ENCODE results near the gene PCDH17.

PCDH17 gene

GRCh38 chr13:57632276-57633140 is 964 bp downstream of the PCDH17 start:
- peak overlapping the region; percentile 70; the same call in 1 of the 2 replicates for H3K9ac ChIP-seq (ENCODE audit: low read depth, low read length)
- no peaks in the 10 kb centered on the region for H3K36me3 ChIP-seq (ENCODE audit: insufficient read depth, low read length)
- no peaks in the 10 kb centered on the region for H3K9me3 ChIP-seq (ENCODE audit: control insufficient read depth, insufficient read depth, low read length)
- H3K4me1 ChIP-seq (ENCODE audit: insufficient read depth, low read length): no peaks in the 10 kb centered on the region; the same call in 1 of the 2 replicates

GRCh38 chr13:57633141-57633949 is 1.8 kb downstream of the PCDH17 start:
- H3K9me3 ChIP-seq (ENCODE audit: control insufficient read depth, insufficient read depth, low read length): no peaks in the 10 kb centered on the region
- no peaks in the 10 kb centered on the region; the same call in 1 of the 2 replicates for H3K4me1 ChIP-seq (ENCODE audit: insufficient read depth, low read length)
- peak overlapping the region; percentile 70; the same call in 1 of the 2 replicates for H3K9ac ChIP-seq (ENCODE audit: low read depth, low read length)
- H3K36me3 ChIP-seq (ENCODE audit: insufficient read depth, low read length): no peaks in the 10 kb centered on the region

- Histone ChIP-seq H3K36me3 (ENCODE audit: insufficient read depth, low read length) (no peaks in the 10 kb centered on the region), H3K4me1 (ENCODE audit: insufficient read depth, low read length) (no peaks in the 10 kb centered on the region; the same call in 1 of the 2 replicates), H3K9ac (ENCODE audit: low read depth, low read length) (peak overlapping the region; percentile 49; the same call in 1 of the 2 replicates), H3K9me3 (ENCODE audit: control insufficient read depth, insufficient read depth, low read length) (no peaks in the 10 kb centered on the region)
These were observed 2.6 kb downstream of the PCDH17 start for GRCh38 chr13:57633950-57634838.

GRCh38 chr13:57634839-57635165 is 3.3 kb downstream of the PCDH17 start:
- H3K9me3 ChIP-seq (ENCODE audit: control insufficient read depth, insufficient read depth, low read length): no peaks in the 10 kb centered on the region
- H3K4me1 ChIP-seq (ENCODE audit: insufficient read depth, low read length): no peaks in the 10 kb centered on the region; the same call in 1 of the 2 replicates
- H3K9ac ChIP-seq (ENCODE audit: low read depth, low read length): peak overlapping the region; percentile 49; the same call in 1 of the 2 replicates
- H3K36me3 ChIP-seq (ENCODE audit: insufficient read depth, low read length): no peaks in the 10 kb centered on the region

- no peak overlapping the region for H3K9ac ChIP-seq (ENCODE audit: low read depth, low read length)
- H3K9me3 ChIP-seq (ENCODE audit: control insufficient read depth, insufficient read depth, low read length): no peaks in the 10 kb centered on the region
- H3K4me1 ChIP-seq (ENCODE audit: insufficient read depth, low read length): no peaks in the 10 kb centered on the region; the same call in 1 of the 2 replicates
- no peaks in the 10 kb centered on the region for H3K36me3 ChIP-seq (ENCODE audit: insufficient read depth, low read length)
These were observed 4.1 kb downstream of the PCDH17 start for GRCh38 chr13:57635541-57636085.

- Histone ChIP-seq H3K9ac (ENCODE audit: low read depth, low read length) (no peak overlapping the region), H3K4me1 (ENCODE audit: insufficient read depth, low read length) (no peaks in the 10 kb centered on the region; the same call in 1 of the 2 replicates), H3K9me3 (ENCODE audit: control insufficient read depth, insufficient read depth, low read length) (no peaks in the 10 kb centered on the region), H3K36me3 (ENCODE audit: insufficient read depth, low read length) (no peaks in the 10 kb centered on the region)
These were observed 5.3 kb downstream of the PCDH17 start for GRCh38 chr13:57636816-57637215.

- Histone ChIP-seq H3K9me3 (ENCODE audit: control insufficient read depth, insufficient read depth, low read length) (no peaks in the 10 kb centered on the region), H3K4me1 (ENCODE audit: insufficient read depth, low read length) (no peaks in the 10 kb centered on the region; the same call in 1 of the 2 replicates), H3K9ac (ENCODE audit: low read depth, low read length) (no peak overlapping the region), H3K36me3 (ENCODE audit: insufficient read depth, low read length) (no peaks in the 10 kb centered on the region)
These were observed 6.0 kb downstream of the PCDH17 start for GRCh38 chr13:57637515-57637914.

GRCh38 chr13:57638186-57638890 is 6.8 kb downstream of the PCDH17 start:
- Histone ChIP-seq H3K4me1 (ENCODE audit: insufficient read depth, low read length) (no peaks in the 10 kb centered on the region; the same call in 1 of the 2 replicates), H3K36me3 (ENCODE audit: insufficient read depth, low read length) (no peaks in the 10 kb centered on the region), H3K9ac (ENCODE audit: low read depth, low read length) (no peak overlapping the region), H3K9me3 (ENCODE audit: control insufficient read depth, insufficient read depth, low read length) (no peaks in the 10 kb centered on the region)

- H3K9me3 ChIP-seq (ENCODE audit: control insufficient read depth, insufficient read depth, low read length): no peaks in the 10 kb centered on the region
- no peak overlapping the region for H3K9ac ChIP-seq (ENCODE audit: low read depth, low read length)
- no peaks in the 10 kb centered on the region for H3K4me1 ChIP-seq (ENCODE audit: insufficient read depth, low read length)
- no peaks in the 10 kb centered on the region for H3K36me3 ChIP-seq (ENCODE audit: insufficient read depth, low read length)
These were observed 9.1 kb downstream of the PCDH17 start for GRCh38 chr13:57640607-57641006.

GRCh38 chr13:57641051-57641450 is 9.5 kb downstream of the PCDH17 start:
- Histone ChIP-seq H3K9ac (ENCODE audit: low read depth, low read length) (no peak overlapping the region), H3K36me3 (ENCODE audit: insufficient read depth, low read length) (no peaks in the 10 kb centered on the region), H3K9me3 (ENCODE audit: control insufficient read depth, insufficient read depth, low read length) (no peaks in the 10 kb centered on the region), H3K4me1 (ENCODE audit: insufficient read depth, low read length) (no peaks in the 10 kb centered on the region)

- no peaks in the 10 kb centered on the region for H3K36me3 ChIP-seq (ENCODE audit: insufficient read depth, low read length)
- H3K9me3 ChIP-seq (ENCODE audit: control insufficient read depth, insufficient read depth, low read length): no peaks in the 10 kb centered on the region
- H3K9ac ChIP-seq (ENCODE audit: low read depth, low read length): no peak overlapping the region
- H3K4me1 ChIP-seq (ENCODE audit: insufficient read depth, low read length): no peaks in the 10 kb centered on the region
These were observed 12.6 kb downstream of the PCDH17 start for GRCh38 chr13:57644106-57644505.

GRCh38 chr13:57653229-57653989 is 21.9 kb downstream of the PCDH17 start:
- Histone ChIP-seq H3K9me3 (ENCODE audit: control insufficient read depth, insufficient read depth, low read length) (no peaks in the 10 kb centered on the region), H3K9ac (ENCODE audit: low read depth, low read length) (no peak overlapping the region), H3K4me1 (ENCODE audit: insufficient read depth, low read length) (no peaks in the 10 kb centered on the region), H3K36me3 (ENCODE audit: insufficient read depth, low read length) (no peaks in the 10 kb centered on the region)

- no peak overlapping the region for H3K9ac ChIP-seq (ENCODE audit: low read depth, low read length)
- H3K9me3 ChIP-seq (ENCODE audit: control insufficient read depth, insufficient read depth, low read length): no peaks in the 10 kb centered on the region
- no peaks in the 10 kb centered on the region for H3K4me1 ChIP-seq (ENCODE audit: insufficient read depth, low read length)
- no peaks in the 10 kb centered on the region for H3K36me3 ChIP-seq (ENCODE audit: insufficient read depth, low read length)
These were observed 33.9 kb downstream of the PCDH17 start for GRCh38 chr13:57665481-57665880.

All from ES-I3 (cell line).